GM23338 (cell line): Measurements from ENCODE around the gene CEP43. TPM values are rescaled to one million over a fixed set of nuclear protein-coding genes. Genes with fewer than 3 reads are reported as not detected.

Experiments
- ATAC-seq: fragments of 200-7000 bp; cut with Tn5 transposase; 3 replicates; pipeline ENCODE4 v1.9.1; 2020
- DNase-seq: peaks from one replicate; pipeline ENCODE4 v3.0.0-alpha.2; 2015; ENCODE audit warnings: low spot score
- H2AFZ ChIP-seq: fragments of 200-600 bp; sonication (generic); 2 replicates; pipeline ENCODE4 v1.8.0; 2016; ENCODE audit warnings: antibody characterized with exemption, mild to moderate bottlenecking, moderate library complexity
- H3F3A ChIP-seq: fragments of 200-600 bp; sonication (generic); replicated peaks from 2 replicates; pipeline ENCODE4 v1.8.0; 2017; ENCODE audit warnings: antibody characterized with exemption, mixed run types, low read depth
- H3K27ac ChIP-seq: fragments of 200-600 bp; sonication (generic); 2 replicates; pipeline ENCODE4 v1.6.1; 2016; ENCODE audit warnings: low read depth
- H3K27me3 ChIP-seq: fragments of 200-600 bp; sonication (generic); 2 replicates; pipeline ENCODE4 v1.8.0; 2016; ENCODE audit warnings: mild to moderate bottlenecking, mixed run types, moderate library complexity; ENCODE audit not compliant: insufficient read depth
- H3K36me3 ChIP-seq: fragments of 200-600 bp; sonication (generic); 2 replicates; pipeline ENCODE4 v1.8.0; 2016; ENCODE audit warnings: mild to moderate bottlenecking; ENCODE audit not compliant: insufficient read depth
- H3K4me1 ChIP-seq: fragments of 200-600 bp; sonication (generic); 2 replicates; pipeline ENCODE4 v1.8.0; 2016; ENCODE audit warnings: mild to moderate bottlenecking, moderate library complexity; ENCODE audit not compliant: insufficient read depth
- H3K4me2 ChIP-seq: fragments of 200-600 bp; sonication (generic); 2 replicates; pipeline ENCODE4 v1.7.1; 2017; ENCODE audit warnings: mixed run types
- H3K4me3 ChIP-seq: fragments of 200-600 bp; sonication (generic); 2 replicates; pipeline ENCODE4 v1.6.1; 2016; ENCODE audit warnings: mixed run types
- H3K79me2 ChIP-seq: fragments of 200-600 bp; sonication (generic); replicated peaks from 2 replicates; pipeline ENCODE4 v1.8.0; 2017; ENCODE audit warnings: mild to moderate bottlenecking; ENCODE audit not compliant: insufficient read depth
- H3K9me2 ChIP-seq: fragments of 200-600 bp; sonication (generic); 2 replicates; pipeline ENCODE4 v1.8.0; 2017; ENCODE audit not compliant: insufficient read depth
- H4K20me1 ChIP-seq: fragments of 200-600 bp; sonication (generic); replicated peaks from 2 replicates; pipeline ENCODE4 v1.8.0; 2017; ENCODE audit warnings: mild to moderate bottlenecking; ENCODE audit not compliant: insufficient read depth
- H3K27ac Mint-ChIP-seq: 2 replicates; pipeline ENCODE4 v1.8.0; 2020; ENCODE audit warnings: inconsistent platforms, mild to moderate bottlenecking, moderate library complexity, mixed read lengths
- H3K27me3 Mint-ChIP-seq: 3 replicates; pipeline ENCODE4 v1.8.0; 2022; ENCODE audit warnings: low read depth, mild to moderate bottlenecking, moderate library complexity, mixed read lengths, inconsistent platforms; ENCODE audit not compliant: insufficient read depth, poor library complexity
- H3K36me3 Mint-ChIP-seq: 3 replicates; pipeline ENCODE4 v1.8.0; 2021; ENCODE audit warnings: low read depth, mild to moderate bottlenecking, inconsistent platforms, moderate library complexity, mixed read lengths
- H3K4me1 Mint-ChIP-seq: 3 replicates; pipeline ENCODE4 v1.8.0; 2020; ENCODE audit warnings: mild to moderate bottlenecking, inconsistent platforms, mixed read lengths
- H3K4me3 Mint-ChIP-seq: 3 replicates; pipeline ENCODE4 v1.8.0; 2021; ENCODE audit warnings: moderate library complexity, mild to moderate bottlenecking, inconsistent platforms, mixed read lengths
- H3K9me3 Mint-ChIP-seq: 3 replicates; pipeline ENCODE4 v1.8.0; 2020; ENCODE audit warnings: moderate library complexity, mild to moderate bottlenecking, inconsistent platforms, mixed read lengths
- CREB1 ChIP-seq: fragments of 250-450 bp; sonication (Bioruptor Pico); IDR thresholded peaks from 2 replicates; pipeline ENCODE4 v1.5.0; 2020; ENCODE audit warnings: low read depth, mild to moderate bottlenecking, moderate library complexity
- ETS1 ChIP-seq: IDR thresholded peaks from 2 replicates; pipeline ENCODE4 v1.6.1; 2016; ENCODE audit warnings: antibody characterized with exemption
- EZH2 ChIP-seq: fragments of 200-600 bp; sonication (generic); IDR thresholded peaks from one replicate; pipeline ENCODE4 v1.8.0; 2017; ENCODE audit warnings: antibody characterized with exemption, mild to moderate bottlenecking, low read depth; ENCODE audit not compliant: unreplicated experiment
- EZH2phosphoT487 ChIP-seq: fragments of 200-600 bp; sonication (generic); IDR thresholded peaks from one replicate; pipeline ENCODE4 v1.8.1; 2018; ENCODE audit warnings: antibody characterized with exemption; ENCODE audit not compliant: unreplicated experiment
- JUNB ChIP-seq: IDR thresholded peaks from one replicate; pipeline ENCODE4 v1.6.1; 2016; ENCODE audit warnings: antibody characterized with exemption; ENCODE audit not compliant: unreplicated experiment
- NANOG ChIP-seq: IDR thresholded peaks from 2 replicates; pipeline ENCODE4 v1.6.1; 2016; ENCODE audit warnings: antibody characterized with exemption, borderline replicate concordance
- REST ChIP-seq: IDR thresholded peaks from one replicate; pipeline ENCODE4 v1.6.1; 2018; ENCODE audit warnings: antibody characterized with exemption; ENCODE audit not compliant: unreplicated experiment
- STAT1 ChIP-seq: IDR thresholded peaks from one replicate; pipeline ENCODE4 v1.6.1; 2016; ENCODE audit warnings: antibody characterized with exemption; ENCODE audit not compliant: unreplicated experiment
- ZNF114 ChIP-seq: fragments of 250-450 bp; sonication (Bioruptor Pico); IDR thresholded peaks from 2 replicates; pipeline ENCODE4 v1.5.0; 2020; ENCODE audit warnings: mild to moderate bottlenecking, moderate library complexity
- ZNF462 ChIP-seq: fragments of 250-450 bp; sonication (Bioruptor Pico); IDR thresholded peaks from 2 replicates; pipeline ENCODE4 v1.5.0; 2020; ENCODE audit warnings: mild to moderate bottlenecking, moderate library complexity
- polyA plus RNA-seq: library from polyadenylated mRNA; unstranded; fragments of >200 nt; fragmentation: Nextera tagmentation; extraction: Ambion mirVana; gene quantifications from 2 replicates; pipeline ENCODE4 v1.2.1, GENCODE V29; 2016
- total RNA-seq: library from RNA; depleted of rRNA; stranded (reverse); fragments of >200 nt; shearing (Covaris generic); gene quantifications from 2 replicates; pipeline ENCODE4 v1.2.3, GENCODE V29; 2014
- TF ChIP-seq, protein P1 (sequence below), 2 experiments: fragments of 200-600 bp in 1 of 2; sonication (generic) in 1 of 2; conservative IDR thresholded peaks; 2 replicates each; pipeline versions ENCODE4 v1.5.1 to v1.6.1; 2016 to 2017; ENCODE audit warnings: antibody characterized with exemption in 2 of 2, low read depth in 2 of 2, mild to moderate bottlenecking in 2 of 2, moderate library complexity in 1 of 2

Gene CEP43
- total and polyA plus RNA-seq, 2 experiments from 2014 or later: 39.9 to 44.3 TPM

DNA sequence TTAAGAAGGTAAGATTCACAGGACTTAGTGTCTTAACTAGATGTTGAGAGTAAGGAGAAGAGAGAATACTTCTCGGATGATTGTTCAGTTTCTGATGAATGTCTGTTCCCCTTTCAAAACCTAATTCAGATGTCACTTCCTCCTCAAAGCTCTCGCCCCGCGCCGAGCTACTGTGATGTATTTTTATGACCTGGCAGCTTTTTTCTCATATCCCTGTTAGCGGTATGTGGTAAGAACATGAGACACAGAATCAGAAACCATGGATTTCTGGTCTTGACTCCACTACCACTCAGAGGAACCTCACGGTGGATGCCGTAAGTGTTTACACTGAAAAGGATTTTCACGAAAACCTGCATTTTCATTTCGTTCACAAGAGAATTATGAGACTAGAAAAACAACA, 48.4 kb downstream of the CEP43 start:
- Mint-ChIP-seq H3K27ac (no peak overlapping the region), H3K4me3 (no peak overlapping the region), H3K27me3 (peaks cover 4% of the 10 kb centered on the region), H3K9me3 (no peaks in the 10 kb centered on the region), H3K36me3 (no peaks in the 10 kb centered on the region; the same call in 2 of the 3 replicates), H3K4me1 (peaks cover 7% of the 10 kb centered on the region; the same call in 2 of the 3 replicates)
- Histone ChIP-seq H3F3A (0 out of 2 replicates have a peak, but pooled peaks cover 5% of the 10 kb centered on the region), H3K27me3 (no peaks in the 10 kb centered on the region), H3K27ac (no peak overlapping the region), H3K4me1 (no peaks in the 10 kb centered on the region), H3K9me2 (no peaks in the 10 kb centered on the region), H3K4me2 (no peak overlapping the region), H4K20me1 (no peaks in the 10 kb centered on the region), H3K4me3 (no peak overlapping the region), H2AFZ (no peak overlapping the region), H3K79me2 (no peaks in the 10 kb centered on the region), H3K36me3 (no peaks in the 10 kb centered on the region)
- TF ChIP-seq STAT1 (no peak), JUNB (no peak), CREB1 (no peak), ETS1 (no peak), NANOG (no peak), ZNF462 (no peak), ZNF114 (no peak), EZH2 (no peak), REST (no peak), EZH2phosphoT487 (no peak)
- TF ChIP-seq, protein P1, sequence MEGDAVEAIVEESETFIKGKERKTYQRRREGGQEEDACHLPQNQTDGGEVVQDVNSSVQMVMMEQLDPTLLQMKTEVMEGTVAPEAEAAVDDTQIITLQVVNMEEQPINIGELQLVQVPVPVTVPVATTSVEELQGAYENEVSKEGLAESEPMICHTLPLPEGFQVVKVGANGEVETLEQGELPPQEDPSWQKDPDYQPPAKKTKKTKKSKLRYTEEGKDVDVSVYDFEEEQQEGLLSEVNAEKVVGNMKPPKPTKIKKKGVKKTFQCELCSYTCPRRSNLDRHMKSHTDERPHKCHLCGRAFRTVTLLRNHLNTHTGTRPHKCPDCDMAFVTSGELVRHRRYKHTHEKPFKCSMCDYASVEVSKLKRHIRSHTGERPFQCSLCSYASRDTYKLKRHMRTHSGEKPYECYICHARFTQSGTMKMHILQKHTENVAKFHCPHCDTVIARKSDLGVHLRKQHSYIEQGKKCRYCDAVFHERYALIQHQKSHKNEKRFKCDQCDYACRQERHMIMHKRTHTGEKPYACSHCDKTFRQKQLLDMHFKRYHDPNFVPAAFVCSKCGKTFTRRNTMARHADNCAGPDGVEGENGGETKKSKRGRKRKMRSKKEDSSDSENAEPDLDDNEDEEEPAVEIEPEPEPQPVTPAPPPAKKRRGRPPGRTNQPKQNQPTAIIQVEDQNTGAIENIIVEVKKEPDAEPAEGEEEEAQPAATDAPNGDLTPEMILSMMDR (conservative IDR thresholded peaks at IDR 0.05; ENCODE audit: low read depth in 2 of 2): no peak
- no peak for ATAC-seq
- no peak for DNase-seq
